ENCODE measurements around the gene MSRB3. TPM values are rescaled to one million over a fixed set of nuclear protein-coding genes. Genes with fewer than 3 reads are reported as not detected.
A peak's percentile ranks its signal among the peaks of the same experiment; 100 is the strongest.
"Not testable (repeated sequence)": the region's sequence is repeated elsewhere in the genome, so short reads cannot be mapped to it uniquely, and the experiment has no call there.

Gene MSRB3
- total RNA-seq, 4 donors from 2014 or later, result 2.8 to 14.9 (median 9.3) TPM

GRCh38 chr12:65277994-65278575 is 398 bp upstream of the MSRB3 start:
- Histone ChIP-seq H3K9me3 (no peaks in the 10 kb centered on the region), H3K4me3 (peak overlapping the region; percentile 51 to 72 (median 62)), H3K27ac (peak overlapping the region in 3 of 4 donors; percentile 67 to 86 (median 80)), H3K27me3 (peaks cover 0 to 6% of the 10 kb centered on the region in 2 donors), H3K4me1 (peaks cover 0 to 6% (median 2%) of the 10 kb centered on the region in 4 donors), H3K36me3 (no peaks in the 10 kb centered on the region)
- TF ChIP-seq CTCF (IDR thresholded peaks at IDR 0.05), result no peak
- TF ChIP-seq POLR2A (IDR thresholded peaks at IDR 0.05), result no peak
- no peak for DNase-seq

GRCh38 chr12:65279369-65280112 is 1.1 kb downstream of the MSRB3 start:
- Histone ChIP-seq H3K27me3 (peaks cover 0 to 6% of the 10 kb centered on the region in 2 donors), H3K4me3 (peak overlapping the region; percentile 51 to 72 (median 62)), H3K27ac (peak overlapping the region; percentile 66 to 86 (median 74)), H3K36me3 (no peaks in the 10 kb centered on the region), H3K4me1 (peaks cover 0 to 6% (median 2%) of the 10 kb centered on the region in 4 donors), H3K9me3 (no peaks in the 10 kb centered on the region)
- TF ChIP-seq CTCF (IDR thresholded peaks at IDR 0.05) (no peak), POLR2A (IDR thresholded peaks at IDR 0.05) (no peak)
- DNase-seq, result no peak

- DNase-seq, result no peak
- H3K27ac ChIP-seq, result no peak overlapping the region
- TF ChIP-seq CTCF (IDR thresholded peaks at IDR 0.05), result no peak
- TF ChIP-seq POLR2A (IDR thresholded peaks at IDR 0.05), result no peak
- no peaks in the 10 kb centered on the region for H3K9me3 ChIP-seq
- H3K4me3 ChIP-seq, result no peak overlapping the region
- H3K36me3 ChIP-seq, result no peaks in the 10 kb centered on the region
- peaks cover 0 to 6% (median 2%) of the 10 kb centered on the region in 4 donors for H3K4me1 ChIP-seq
- peaks cover 0 to 6% of the 10 kb centered on the region in 2 donors for H3K27me3 ChIP-seq
Observed at GRCh38 chr12:65280306-65280705, 1.8 kb downstream of the MSRB3 start.

GRCh38 chr12:65282840-65283239 is 4.4 kb downstream of the MSRB3 start:
- TF ChIP-seq CTCF (IDR thresholded peaks at IDR 0.05) (no peak), POLR2A (IDR thresholded peaks at IDR 0.05) (no peak)
- no peak overlapping the region for H3K4me3 ChIP-seq
- no peak for DNase-seq
- no peak overlapping the region for H3K27ac ChIP-seq
- H3K4me1 ChIP-seq, result peaks cover 0 to 6% (median 2%) of the 10 kb centered on the region in 4 donors
- peaks cover 0 to 6% of the 10 kb centered on the region in 2 donors for H3K27me3 ChIP-seq
- no peaks in the 10 kb centered on the region for H3K9me3 ChIP-seq
- H3K36me3 ChIP-seq, result no peaks in the 10 kb centered on the region

- not testable (repeated sequence) for H3K4me1 ChIP-seq, DNase-seq, H3K27me3 ChIP-seq, H3K36me3 ChIP-seq, H3K27ac ChIP-seq, H3K9me3 ChIP-seq, H3K4me3 ChIP-seq
Observed at GRCh38 chr12:65285532-65285931, 7.0 kb downstream of the MSRB3 start.

- H3K36me3 ChIP-seq, result no peaks in the 10 kb centered on the region
- H3K4me1 ChIP-seq, result no peaks in the 10 kb centered on the region
- TF ChIP-seq POLR2A (IDR thresholded peaks at IDR 0.05), result no peak
- TF ChIP-seq CTCF (IDR thresholded peaks at IDR 0.05), result no peak
- H3K27ac ChIP-seq, result no peak overlapping the region
- H3K9me3 ChIP-seq, result no peaks in the 10 kb centered on the region
- H3K27me3 ChIP-seq, result no peaks in the 10 kb centered on the region
- H3K4me3 ChIP-seq, result no peak overlapping the region
- no peak for DNase-seq
Observed at GRCh38 chr12:65287426-65287825, 8.9 kb downstream of the MSRB3 start.

Data from Peyer's patch (tissue), 4 donors.